ENCODE results near the gene DIAPH2. TPM values are rescaled to one million over a fixed set of nuclear protein-coding genes. Genes with fewer than 3 reads are reported as not detected.

Gene DIAPH2
- total and polyA plus RNA-seq, 10 donors: 2.5 to 32.1 (median 17.7) TPM

DNA sequence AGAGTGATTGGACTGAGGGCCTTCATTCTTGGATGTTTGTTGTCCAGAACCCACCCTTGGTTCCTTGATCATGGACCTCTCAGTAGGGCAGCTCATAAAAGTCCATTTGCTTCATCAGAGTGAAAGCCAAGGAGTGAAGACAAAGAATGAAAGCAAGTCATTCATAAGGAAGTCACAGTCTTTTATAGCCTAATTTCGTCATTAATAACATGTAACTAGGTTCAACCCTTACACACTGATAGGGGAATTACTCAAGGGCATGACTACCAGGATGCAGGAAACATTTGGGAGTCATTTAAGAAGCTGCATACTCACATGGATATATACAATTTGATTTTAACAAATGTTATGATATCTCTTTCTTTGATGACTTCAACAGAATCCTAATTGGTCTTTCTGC lies 294.3 kb downstream of the DIAPH2 start:
- no peaks in the 10 kb centered on the region for H3K9me3 ChIP-seq
- WGBS, 5 donors: 54 to 78% (median 68%) methylated on average over 1 of the region's 1 CpG
- TF ChIP-seq POLR2AphosphoS5 (IDR thresholded peaks at IDR 0.05): no peak
- TF ChIP-seq, protein P1, sequence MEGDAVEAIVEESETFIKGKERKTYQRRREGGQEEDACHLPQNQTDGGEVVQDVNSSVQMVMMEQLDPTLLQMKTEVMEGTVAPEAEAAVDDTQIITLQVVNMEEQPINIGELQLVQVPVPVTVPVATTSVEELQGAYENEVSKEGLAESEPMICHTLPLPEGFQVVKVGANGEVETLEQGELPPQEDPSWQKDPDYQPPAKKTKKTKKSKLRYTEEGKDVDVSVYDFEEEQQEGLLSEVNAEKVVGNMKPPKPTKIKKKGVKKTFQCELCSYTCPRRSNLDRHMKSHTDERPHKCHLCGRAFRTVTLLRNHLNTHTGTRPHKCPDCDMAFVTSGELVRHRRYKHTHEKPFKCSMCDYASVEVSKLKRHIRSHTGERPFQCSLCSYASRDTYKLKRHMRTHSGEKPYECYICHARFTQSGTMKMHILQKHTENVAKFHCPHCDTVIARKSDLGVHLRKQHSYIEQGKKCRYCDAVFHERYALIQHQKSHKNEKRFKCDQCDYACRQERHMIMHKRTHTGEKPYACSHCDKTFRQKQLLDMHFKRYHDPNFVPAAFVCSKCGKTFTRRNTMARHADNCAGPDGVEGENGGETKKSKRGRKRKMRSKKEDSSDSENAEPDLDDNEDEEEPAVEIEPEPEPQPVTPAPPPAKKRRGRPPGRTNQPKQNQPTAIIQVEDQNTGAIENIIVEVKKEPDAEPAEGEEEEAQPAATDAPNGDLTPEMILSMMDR (IDR thresholded peaks at IDR 0.05 in 8 of 11, conservative IDR thresholded peaks at IDR 0.05 in 3 of 11): no peak
- no peak for TF ChIP-seq POLR2A (IDR thresholded peaks at IDR 0.05)
- intact Hi-C loops (cut with DNase I; ENCODE audit: low total_unique reads): no loop called here
- H3K27me3 ChIP-seq (replicated peaks in 1 of 7): no peaks in the 10 kb centered on the region
- H3K36me3 ChIP-seq: peaks cover 0 to 17% (median 0%) of the 10 kb centered on the region in 6 donors
- no peaks in the 10 kb centered on the region for H3K4me1 ChIP-seq
- no peak overlapping the region for H3K4me3 ChIP-seq
- H3K27ac ChIP-seq: no peak overlapping the region
- DNase-seq: no peak

DNA sequence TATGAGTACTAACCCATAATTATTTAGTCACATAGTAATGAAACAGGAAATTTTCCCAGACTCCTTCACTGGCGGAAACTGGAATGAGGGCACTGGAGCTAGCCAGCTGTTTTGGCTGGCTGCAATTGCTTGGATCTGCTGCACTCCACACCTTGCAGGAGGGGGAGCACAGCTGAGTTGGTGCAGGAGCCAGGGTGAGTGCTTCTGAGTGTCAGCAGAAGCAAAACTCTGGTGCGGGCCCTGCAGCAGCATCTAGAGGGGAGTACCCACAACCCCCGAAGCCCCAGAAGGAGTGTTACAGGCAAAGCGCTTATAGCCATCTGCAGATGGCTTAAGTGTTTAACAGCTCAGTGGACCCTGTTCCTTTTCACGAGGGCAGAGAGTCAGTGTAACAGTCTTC lies 295.1 kb downstream of the DIAPH2 start:
- H3K4me1 ChIP-seq: no peaks in the 10 kb centered on the region
- no peaks in the 10 kb centered on the region for H3K9me3 ChIP-seq
- no peak overlapping the region for H3K27ac ChIP-seq
- peak; percentile 48 for DNase-seq
- intact Hi-C loops (cut with DNase I; ENCODE audit: low total_unique reads): no loop called here
- H3K36me3 ChIP-seq: peaks cover 0 to 17% (median 0%) of the 10 kb centered on the region in 6 donors
- TF ChIP-seq, protein P1 (IDR thresholded peaks at IDR 0.05 in 8 of 11, conservative IDR thresholded peaks at IDR 0.05 in 3 of 11): no peak
- WGBS, 5 donors: 67 to 92% (median 87%) methylated on average over 5 of the region's 5 CpGs
- no peak overlapping the region for H3K4me3 ChIP-seq
- H3K27me3 ChIP-seq (replicated peaks in 1 of 7): no peaks in the 10 kb centered on the region

DNA sequence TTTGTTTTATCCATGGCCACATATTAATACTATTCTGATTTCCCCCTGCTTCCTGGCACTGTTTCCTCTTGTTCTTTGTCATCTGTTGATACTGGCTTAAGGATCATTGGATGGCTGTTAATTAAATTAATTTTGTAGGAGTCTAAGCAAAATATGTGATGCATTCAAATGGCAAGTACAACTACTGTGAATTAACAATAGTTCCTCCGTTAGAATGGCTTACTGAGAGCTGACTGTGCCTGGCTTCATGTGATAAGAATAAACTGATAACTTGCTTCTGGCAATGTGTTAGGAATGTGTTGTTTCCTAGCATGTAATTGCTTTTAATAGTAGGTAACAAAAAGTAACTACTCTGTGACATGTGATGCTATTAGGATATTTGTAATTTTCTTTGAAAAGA lies 297.5 kb downstream of the DIAPH2 start:
- Histone ChIP-seq H3K27me3 (replicated peaks in 1 of 7) (no peaks in the 10 kb centered on the region), H3K9me3 (no peaks in the 10 kb centered on the region), H3K36me3 (peaks cover 0 to 17% (median 0%) of the 10 kb centered on the region in 6 donors), H3K27ac (no peak overlapping the region), H3K4me3 (no peak overlapping the region), H3K4me1 (no peaks in the 10 kb centered on the region)
- intact Hi-C loops (cut with DNase I; ENCODE audit: low total_unique reads): no loop called here
- TF ChIP-seq POLR2A (IDR thresholded peaks at IDR 0.05) (no peak), POLR2AphosphoS5 (IDR thresholded peaks at IDR 0.05) (no peak)
- TF ChIP-seq, protein P1 (IDR thresholded peaks at IDR 0.05 in 8 of 11, conservative IDR thresholded peaks at IDR 0.05 in 3 of 11): no peak
- DNase-seq: no peak
- 58 to 95% (median 88%) methylated on average over 1 of the region's 1 CpG for WGBS, 5 donors

- Histone ChIP-seq H3K36me3 (peaks cover 0 to 7% (median 0%) of the 10 kb centered on the region in 6 donors), H3K27me3 (replicated peaks in 1 of 7) (no peaks in the 10 kb centered on the region), H3K4me1 (no peaks in the 10 kb centered on the region), H3K27ac (no peak overlapping the region), H3K4me3 (no peak overlapping the region), H3K9me3 (no peaks in the 10 kb centered on the region)
- intact Hi-C loops (cut with DNase I; ENCODE audit: low total_unique reads): no loop called here
- TF ChIP-seq POLR2A (IDR thresholded peaks at IDR 0.05): no peak
- no peak for TF ChIP-seq POLR2AphosphoS5 (IDR thresholded peaks at IDR 0.05)
- no peak for DNase-seq
- 81 to 100% (median 96%) methylated on average over 3 of the region's 3 CpGs for WGBS, 5 donors
Measured at GRCh38 chrX:96984538-96984937, 299.9 kb downstream of the DIAPH2 start.

DNA sequence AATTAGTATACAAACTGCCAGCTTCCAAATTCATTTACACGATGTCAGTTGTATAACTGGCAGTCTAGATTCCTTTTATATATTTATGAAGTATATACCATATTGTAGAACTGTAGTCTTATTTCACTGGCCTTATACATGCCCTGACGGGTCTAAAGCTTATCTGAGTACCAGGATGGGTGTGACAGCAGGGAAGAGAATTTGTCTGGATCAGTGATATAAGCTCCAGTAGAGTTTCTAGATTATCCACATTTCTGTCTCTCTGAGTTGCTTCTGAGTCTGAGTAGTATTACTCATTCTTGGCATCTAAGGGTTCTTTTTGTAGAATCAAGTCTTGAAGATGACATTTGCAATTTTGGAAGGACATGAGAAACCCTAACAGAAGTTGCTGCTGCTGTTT lies 300.4 kb downstream of the DIAPH2 start:
- 73 to 90% (median 84%) methylated on average over 2 of the region's 2 CpGs for WGBS, 5 donors
- Histone ChIP-seq H3K4me3 (no peak overlapping the region), H3K4me1 (no peaks in the 10 kb centered on the region), H3K27ac (no peak overlapping the region), H3K27me3 (replicated peaks in 1 of 7) (no peaks in the 10 kb centered on the region), H3K36me3 (peaks cover 0 to 2% (median 0%) of the 10 kb centered on the region in 6 donors), H3K9me3 (no peaks in the 10 kb centered on the region)
- DNase-seq: no peak
- TF ChIP-seq POLR2A (IDR thresholded peaks at IDR 0.05) (no peak), POLR2AphosphoS5 (IDR thresholded peaks at IDR 0.05) (no peak)
- TF ChIP-seq, protein P1 (IDR thresholded peaks at IDR 0.05 in 8 of 11, conservative IDR thresholded peaks at IDR 0.05 in 3 of 11): no peak
- intact Hi-C loops (cut with DNase I; ENCODE audit: low total_unique reads): no loop called here

Data from spleen (tissue), 11 donors.